ENCODE measurements around the gene HMGCS1. TPM values are rescaled to one million over a fixed set of nuclear protein-coding genes. Genes with fewer than 3 reads are reported as not detected.
"Not testable (repeated sequence)": the region's sequence is repeated elsewhere in the genome, so short reads cannot be mapped to it uniquely, and the experiment has no call there.

Gene HMGCS1
- 100 to 1,000 TPM; 153 to 377 TPM for total RNA-seq
- long read RNA-seq, partial matches to known transcripts: 5 of 43 reads
- long read RNA-seq, other reads (novel, unspliced or antisense): 31 of 43 reads

DNA sequence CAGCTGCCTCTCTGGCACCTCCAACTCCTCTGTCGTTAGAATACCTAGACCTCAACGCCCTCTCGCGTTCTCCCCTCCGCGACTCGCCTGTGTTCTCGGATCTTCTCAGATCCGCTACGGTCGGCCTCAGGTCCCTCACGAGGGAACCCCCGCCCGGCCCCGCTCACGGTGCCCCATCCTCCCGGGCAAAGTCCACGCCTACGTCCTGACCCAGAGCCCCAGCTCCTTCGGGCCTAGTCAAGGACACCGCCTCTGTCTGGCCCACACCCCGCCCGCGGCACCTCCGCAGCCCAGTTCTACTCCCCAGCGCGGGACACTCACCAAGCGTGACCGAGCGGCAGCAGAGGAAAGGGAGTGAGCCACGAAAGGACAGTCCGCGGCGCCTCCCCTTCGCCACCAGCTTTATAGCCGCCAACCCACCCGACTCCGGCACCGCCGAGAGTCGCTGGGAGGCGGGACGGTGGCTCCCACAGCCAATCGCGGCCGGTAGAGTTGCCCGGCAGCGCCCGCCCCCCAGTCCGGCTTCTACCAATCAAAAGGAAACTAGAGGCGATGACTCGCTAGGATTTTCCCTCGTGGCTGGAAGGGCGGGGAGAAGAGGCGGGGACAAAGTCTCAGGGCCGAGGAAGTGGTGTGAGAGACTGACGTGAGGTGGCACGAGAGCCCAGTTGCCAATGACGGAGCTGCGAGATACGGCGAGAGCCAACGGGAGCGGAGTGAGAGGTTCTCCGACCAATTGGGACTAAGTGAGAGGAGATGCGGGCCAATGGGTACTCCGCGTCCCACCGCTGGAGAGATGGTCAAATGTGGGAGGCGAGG lies at the start of gene HMGCS1:
HMGCS1 (minus strand) TSS at position 378 of the 819 bp plus-strand sequence. CDS start 14,447 bp downstream, outside the sequence.
- ATAC-seq: peak; percentile 91
- intact Hi-C loops (cut with DNase I, micrococcal nuclease): loop anchor here in 1 of 2 donors (10.0 kb wide), 1 partner anchor 172 kb away; the partner anchor contains the start of gene TMEM267
- peak; percentile 98 to 99 for DNase-seq

DNA sequence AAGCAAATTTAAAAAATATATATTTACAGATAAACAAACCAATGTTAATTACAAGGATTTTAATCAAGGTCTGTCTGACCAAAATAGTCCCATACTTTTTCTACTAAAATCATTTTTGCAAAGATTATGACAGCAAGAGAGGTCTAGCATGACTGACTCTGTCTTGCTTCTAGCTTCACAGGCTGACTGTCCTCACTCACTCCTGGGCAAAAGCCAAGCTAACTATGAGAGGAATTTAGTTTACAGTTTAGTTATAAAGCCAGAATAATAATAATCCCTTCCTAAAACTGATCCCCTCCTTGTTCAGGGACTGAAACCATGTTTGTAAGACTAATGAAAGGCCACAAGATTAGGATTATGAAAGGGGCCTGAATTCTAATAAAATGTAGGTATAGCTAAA lies 45.5 kb upstream of the HMGCS1 start:
- DNase-seq (no peak), ATAC-seq (no peak)
- intact Hi-C loops (cut with DNase I, micrococcal nuclease): no loop called here

DNA sequence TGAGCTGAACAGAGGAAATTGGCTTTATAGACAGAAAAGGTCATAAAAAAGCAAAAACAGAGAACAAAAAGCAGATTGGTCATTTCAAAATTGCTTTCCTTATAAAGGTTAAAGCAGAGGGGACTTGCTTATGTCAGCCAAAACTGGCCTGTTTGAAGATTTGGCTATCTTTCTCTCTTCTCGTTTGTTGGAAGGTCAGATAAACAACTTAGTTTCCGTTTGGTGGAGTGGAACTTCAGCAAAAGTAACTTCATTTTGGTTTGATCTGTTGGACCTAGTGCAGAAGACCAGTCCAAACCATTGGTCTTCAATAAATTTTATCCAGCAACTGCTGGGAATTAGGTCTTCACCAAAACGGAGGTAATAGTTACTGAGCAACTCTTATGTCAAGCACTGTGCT lies 45.1 kb upstream of the HMGCS1 start:
- ATAC-seq (no peak), DNase-seq (no peak)
- intact Hi-C loops (cut with DNase I, micrococcal nuclease): no loop called here

DNA sequence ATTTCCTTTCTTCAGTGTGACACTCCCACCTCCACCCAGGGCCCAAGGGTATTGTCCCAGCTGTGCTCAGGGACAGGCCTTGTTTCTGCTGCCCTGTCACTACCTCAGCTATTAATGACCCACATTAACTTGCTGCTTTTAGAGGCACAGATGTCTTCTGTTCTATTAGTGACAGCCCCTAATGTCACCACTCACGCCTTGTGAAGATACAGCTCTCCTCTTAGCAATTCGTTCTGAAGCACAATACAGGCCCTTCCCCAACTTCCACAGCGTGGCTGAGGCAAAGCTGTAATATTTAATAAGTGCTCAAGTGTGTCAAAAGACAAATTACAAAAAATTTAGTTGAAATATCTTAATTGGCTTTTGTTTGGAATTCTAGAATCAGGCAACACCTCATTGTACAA lies 44.7 kb upstream of the HMGCS1 start:
- no peak for DNase-seq
- ATAC-seq: no peak
- intact Hi-C loops (cut with DNase I, micrococcal nuclease): no loop called here

DNA sequence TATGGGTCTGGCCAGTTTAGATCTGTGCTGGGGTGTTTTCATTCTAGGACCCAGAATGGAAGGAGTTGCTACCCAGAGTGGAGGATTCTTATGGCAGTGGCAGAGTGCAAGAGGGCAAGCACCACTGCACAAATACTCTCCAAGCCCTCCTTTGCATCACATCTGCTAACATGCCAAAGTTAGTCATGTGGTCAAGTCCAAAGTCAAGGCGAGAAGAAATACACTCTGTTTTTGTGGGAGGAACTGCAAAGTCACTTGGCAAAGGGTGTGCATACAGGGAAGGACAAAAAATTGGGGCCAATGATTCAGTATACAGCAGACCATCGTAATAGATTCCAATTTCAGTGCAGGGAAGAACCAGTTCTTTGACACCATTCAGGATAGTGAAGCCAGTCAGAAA lies 43.9 kb upstream of the HMGCS1 start:
- DNase-seq (no peak), ATAC-seq (no peak)
- intact Hi-C loops (cut with DNase I, micrococcal nuclease): no loop called here

DNA sequence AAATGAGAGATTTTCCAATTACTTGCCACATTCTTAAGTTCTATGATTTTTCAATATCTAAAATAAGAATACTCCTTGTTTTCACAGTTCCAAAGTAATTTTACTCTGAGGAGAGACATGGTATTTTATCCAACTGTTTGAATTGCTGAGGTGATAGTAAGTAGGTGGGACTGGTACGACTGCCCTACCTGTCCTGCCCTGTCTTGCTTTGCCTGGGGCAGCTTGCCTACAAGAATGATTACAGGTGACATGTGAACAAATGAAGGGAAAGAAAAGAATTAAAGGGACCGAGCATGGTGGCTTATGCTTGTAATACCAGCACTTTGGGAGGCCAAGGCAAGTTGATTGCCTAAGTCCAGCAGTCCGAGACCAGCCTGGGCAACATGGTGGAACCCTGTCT lies 41.6 kb upstream of the HMGCS1 start:
- no peak for ATAC-seq
- intact Hi-C loops (cut with DNase I, micrococcal nuclease): no loop called here
- no peak for DNase-seq

DNA sequence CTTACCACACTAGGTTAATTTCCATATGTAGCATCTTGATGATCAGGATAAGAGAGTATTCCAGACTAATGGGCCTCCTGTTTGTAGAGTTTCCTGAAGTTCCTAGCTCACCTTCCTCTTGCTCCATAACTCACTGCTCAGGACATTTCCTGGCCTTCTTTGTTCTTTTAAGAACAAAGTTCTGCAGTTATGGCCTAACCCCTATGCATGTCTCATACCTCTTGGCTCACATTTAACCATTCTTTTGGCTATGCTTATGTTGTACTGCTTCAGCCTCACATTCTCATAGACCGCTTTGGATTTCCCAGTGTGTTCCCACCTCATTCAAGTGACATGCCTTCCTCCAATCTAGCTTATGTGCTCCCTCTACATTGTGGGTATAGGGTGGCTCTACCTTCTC lies 40.5 kb upstream of the HMGCS1 start:
- DNase-seq (no peak), ATAC-seq (no peak)
- intact Hi-C loops (cut with DNase I, micrococcal nuclease): no loop called here

DNA sequence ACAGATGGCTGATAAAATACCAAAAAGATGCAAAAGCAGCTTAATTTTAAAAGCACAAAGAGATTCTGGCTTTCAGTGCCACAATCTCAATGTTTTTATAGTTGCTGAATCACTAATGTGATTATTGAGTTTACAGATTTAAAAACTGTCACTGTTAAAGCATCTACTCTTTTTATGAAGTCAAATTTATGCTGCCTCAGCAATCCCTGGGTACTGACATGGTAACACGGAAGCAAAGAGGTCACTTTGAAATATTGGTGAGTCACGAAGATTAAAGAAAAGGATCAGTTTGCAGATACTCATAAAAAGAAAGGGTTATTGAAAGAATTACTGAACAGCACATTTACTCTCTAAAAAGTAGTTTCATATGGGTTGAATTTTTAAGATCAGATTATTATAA lies 39.7 kb upstream of the HMGCS1 start:
- intact Hi-C loops (cut with DNase I, micrococcal nuclease): no loop called here
- DNase-seq: no peak
- no peak for ATAC-seq

DNA sequence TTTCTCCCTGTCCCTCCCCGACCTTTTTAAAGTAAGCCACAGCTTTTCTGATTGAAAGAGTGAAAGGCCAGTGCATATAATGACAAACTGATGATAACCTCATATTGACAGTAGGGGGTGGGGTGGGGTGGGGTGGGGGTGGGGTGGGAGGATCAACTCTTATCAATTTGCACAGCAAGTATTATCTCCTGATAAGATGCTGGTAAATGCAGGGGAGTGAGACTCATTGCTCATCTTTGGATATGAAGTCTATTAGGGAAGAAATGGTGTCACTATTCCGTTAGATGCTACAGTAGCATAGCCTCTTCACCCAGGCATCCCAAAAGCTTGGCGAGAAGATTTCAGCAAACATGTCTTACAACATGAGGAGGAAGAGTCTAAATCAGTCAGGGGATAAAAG lies 38.9 kb upstream of the HMGCS1 start:
- intact Hi-C loops (cut with DNase I, micrococcal nuclease): no loop called here
- DNase-seq (no peak), ATAC-seq (no peak)

DNA sequence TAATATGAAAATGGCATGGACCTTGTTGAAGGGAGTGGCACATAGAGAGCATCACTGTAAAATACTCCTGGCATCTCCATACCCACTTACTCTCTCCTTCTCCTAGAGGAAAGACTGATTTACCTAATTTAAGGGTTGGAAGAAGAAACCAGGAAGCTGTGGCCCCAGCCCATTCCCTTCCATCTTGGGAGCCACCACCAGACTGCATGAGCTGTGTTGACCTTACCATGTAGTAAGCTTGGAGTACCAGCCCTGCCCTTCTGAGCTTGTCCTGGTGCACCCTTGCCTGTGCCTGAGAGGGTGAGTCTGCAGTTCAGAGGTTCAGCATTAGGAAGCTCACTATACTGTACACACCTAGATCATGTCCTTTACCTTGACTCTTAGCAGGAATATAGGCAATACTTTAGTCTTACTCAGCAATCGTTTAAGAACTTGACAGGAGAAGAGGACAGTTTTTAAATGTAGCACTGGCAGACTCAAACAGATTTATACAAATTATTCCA lies 35.7 kb upstream of the HMGCS1 start:
- ATAC-seq (no peak), DNase-seq (no peak)
- intact Hi-C loops (cut with DNase I, micrococcal nuclease): no loop called here

DNA sequence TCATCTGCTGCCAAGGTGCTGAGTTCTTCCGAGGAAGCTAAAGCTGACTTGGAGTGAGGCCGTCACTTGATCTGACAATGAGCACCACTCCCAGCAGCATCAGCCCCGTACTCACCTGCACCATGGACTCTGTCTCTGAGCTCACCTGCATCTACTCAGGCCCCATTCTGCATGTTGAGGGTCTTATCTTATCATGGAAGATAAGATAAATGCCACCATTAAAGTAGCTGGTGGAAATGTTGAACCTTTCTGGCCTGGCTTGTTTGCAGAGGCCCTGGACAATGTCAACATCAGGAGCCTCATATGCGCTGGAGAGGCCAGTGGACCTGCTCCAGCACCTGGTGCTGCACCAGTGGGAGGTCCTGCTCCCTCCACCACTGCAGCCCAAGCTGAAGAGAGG lies 35.0 kb upstream of the HMGCS1 start:
- ATAC-seq (no peak), DNase-seq (no peak)
- intact Hi-C loops (cut with DNase I, micrococcal nuclease): no loop called here

DNA sequence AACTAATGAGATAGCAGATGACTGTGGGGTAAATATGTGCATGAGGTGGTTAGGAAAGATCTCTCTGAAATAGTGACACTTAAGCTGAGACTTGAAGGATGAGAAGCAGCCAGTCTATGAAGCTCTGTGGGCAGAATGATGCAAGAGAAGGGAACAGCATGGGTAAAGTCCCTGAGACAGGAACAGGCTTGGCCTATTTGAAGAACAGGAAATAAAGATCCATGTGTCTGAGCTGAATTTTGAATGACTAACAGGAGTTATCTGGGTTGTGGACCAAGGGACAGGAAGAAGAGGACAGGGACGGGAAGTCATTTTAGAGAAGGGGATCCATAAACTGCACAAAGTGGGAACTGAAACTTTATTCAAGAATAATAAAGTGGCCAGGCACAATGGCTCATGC lies 25.6 kb upstream of the HMGCS1 start:
- DNase-seq: no peak
- intact Hi-C loops (cut with DNase I, micrococcal nuclease): no loop called here
- no peak for ATAC-seq

DNA sequence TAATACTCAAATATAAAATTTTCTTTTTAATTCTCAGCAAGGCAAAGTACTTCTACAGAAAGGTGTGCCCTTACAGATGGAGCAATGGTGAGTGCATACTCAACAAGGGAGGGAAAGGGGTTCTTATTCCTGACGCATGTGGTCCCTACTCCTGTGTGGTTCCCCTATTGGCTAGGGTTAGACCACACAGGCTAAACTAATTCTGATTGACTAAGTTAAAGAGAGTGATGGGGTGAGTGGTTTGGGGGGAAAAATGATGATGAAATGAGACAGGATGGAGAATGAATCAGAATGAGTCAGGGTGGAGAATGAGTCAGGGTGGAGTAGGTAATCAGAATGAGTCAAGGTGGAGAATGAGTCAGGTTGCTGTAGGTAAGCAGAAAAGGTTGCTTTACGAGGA lies 22.9 kb upstream of the HMGCS1 start:
- ATAC-seq: no peak
- no peak for DNase-seq
- intact Hi-C loops (cut with DNase I, micrococcal nuclease): no loop called here

DNA sequence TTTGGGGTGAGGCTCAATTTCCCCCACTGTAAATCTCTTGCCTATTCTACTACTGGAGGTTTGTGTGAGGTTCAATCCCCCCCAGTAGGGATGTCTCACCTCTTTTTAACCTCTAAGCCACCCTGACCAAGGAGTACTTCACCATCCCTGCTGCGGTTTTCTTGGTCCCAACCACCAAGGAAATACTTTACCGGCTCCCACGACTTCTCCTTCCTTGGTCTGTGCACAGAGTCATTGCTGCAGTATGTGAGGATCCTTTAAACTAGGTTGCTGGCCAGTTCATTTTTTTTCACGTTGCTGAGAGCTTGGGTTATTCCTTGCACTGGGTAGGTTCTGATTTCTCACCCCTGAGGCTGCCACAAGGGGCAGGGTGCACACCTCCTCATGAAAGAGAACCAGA lies 22.5 kb upstream of the HMGCS1 start:
- intact Hi-C loops (cut with DNase I, micrococcal nuclease): no loop called here
- ATAC-seq (no peak), DNase-seq (no peak)

DNA sequence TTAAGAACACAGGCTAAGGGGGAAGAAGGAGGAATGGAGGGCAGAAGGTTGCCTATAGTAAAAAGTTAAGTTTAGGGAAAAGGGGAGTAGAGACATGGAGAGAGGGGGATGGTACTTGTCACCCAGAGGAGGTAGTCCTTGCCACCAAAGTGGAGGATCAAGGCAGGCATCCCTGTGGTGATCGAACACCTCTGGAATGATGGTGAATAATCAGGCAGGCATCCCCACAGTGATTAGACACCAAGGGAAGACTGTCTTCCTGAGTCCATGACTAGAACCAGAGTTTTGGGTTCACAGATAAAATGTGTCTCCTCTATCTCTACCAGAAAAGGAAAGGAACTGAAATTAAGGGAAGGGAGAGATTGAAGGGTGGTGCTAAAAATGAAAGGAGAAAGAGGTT lies 19.2 kb upstream of the HMGCS1 start:
- no peak for ATAC-seq
- no peak for DNase-seq
- intact Hi-C loops (cut with DNase I, micrococcal nuclease): no loop called here

DNA sequence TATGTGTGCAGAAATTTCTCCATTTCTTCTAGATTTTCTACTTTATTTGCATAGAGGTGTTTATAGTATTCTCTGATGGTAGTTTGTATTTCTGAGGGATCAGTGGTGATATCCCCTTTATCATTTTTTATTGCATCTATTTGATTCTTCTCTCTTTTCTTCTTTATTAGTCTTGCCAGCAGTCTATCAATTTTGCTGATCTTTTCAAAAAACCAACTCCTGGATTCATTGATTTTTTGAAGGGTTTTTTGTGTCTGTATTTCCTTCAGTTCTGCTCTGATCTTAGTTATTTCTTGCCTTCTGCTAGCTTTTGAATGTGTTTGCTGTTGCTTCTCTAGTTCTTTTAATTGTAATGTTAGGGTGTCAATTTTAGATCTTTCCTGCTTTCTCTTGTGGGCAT lies 12.4 kb upstream of the HMGCS1 start:
- ATAC-seq; intact Hi-C loops (cut with DNase I, micrococcal nuclease); DNase-seq: not testable (repeated sequence)

DNA sequence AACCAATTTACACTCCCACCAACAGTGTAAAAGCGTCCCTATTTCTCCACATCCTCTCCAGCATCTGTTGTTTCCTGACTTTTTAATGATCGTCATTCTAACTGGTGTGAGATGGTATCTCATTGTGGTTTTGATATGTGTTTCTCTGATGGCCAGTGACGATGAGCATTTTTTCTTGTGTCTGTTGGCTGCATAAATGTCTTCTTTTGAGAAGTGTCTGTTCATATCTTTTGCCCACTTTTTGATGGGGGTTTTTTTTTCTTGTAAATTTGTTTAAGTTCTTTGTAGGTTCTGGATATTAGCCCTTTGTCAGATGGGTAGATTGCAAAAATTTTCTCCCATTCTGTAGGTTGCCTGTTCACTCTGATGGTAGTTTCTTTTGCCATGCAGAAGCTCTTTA lies 10.3 kb upstream of the HMGCS1 start:
- intact Hi-C loops (cut with DNase I, micrococcal nuclease); DNase-seq; ATAC-seq: not testable (repeated sequence)

DNA sequence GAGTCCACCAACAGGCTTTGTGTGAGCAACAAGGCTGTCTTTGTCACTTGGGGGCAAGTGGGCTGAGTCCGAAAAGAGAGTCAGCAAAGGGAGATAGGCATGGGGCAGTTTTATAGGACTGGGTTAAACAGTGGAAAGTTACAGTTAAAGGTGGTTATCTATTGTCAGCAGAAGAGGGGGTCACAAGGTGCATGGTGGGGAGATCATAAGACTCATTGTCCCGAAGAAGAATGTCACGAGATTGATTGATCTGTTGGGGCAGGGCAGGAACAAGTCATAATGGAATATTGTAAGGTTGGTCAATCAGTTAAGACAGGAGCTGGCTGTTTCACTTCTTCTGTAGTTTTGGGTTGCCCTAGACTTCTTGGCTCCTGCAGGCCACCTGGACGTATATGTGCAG lies 7.6 kb upstream of the HMGCS1 start:
- DNase-seq: no peak
- ATAC-seq: no peak
- intact Hi-C loops (cut with DNase I, micrococcal nuclease): no loop called here

DNA sequence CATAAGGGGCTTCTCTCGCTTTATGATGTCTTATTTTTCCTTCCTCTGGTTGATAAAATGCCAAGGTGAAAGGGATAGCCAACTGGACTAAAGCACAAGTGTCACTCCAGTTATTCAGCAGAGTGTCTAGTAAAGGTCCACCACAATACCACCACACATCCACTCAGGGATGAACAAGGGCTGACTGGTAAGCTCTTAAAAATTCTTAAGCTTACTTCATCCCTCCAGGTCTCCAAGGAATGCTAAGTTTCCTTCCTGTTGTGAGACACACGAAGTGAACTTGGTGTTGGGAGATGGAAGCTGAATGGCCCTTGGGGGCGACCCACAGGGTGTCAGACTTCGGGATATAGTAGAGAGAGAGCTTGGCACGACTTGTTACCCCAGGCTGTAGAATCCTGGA lies 3.2 kb upstream of the HMGCS1 start:
- intact Hi-C loops (cut with DNase I, micrococcal nuclease): loop anchor here in 1 of 2 donors (10.0 kb wide), 1 partner anchor 168 kb away; the partner anchor contains the start of gene TMEM267
- ATAC-seq: no peak
- no peak for DNase-seq

DNA sequence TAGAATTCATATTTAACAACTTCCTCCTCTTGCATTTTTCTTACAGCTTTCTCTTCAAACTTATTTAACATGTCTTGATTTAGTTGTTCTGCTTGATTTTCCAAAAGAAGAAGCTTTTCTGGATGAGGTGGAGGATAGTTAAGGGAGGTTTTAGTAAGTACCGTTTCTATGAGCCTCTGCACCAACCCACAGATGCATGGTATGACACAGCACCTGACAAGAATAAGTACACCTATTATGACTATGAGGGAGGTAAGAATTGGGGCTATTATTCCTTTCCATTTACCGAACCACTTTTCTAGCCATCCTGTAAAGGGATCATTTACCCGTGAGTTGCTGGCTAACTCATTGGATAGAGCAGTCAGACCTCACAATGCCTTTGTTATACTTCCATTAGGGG lies 2.5 kb upstream of the HMGCS1 start:
- intact Hi-C loops (cut with DNase I, micrococcal nuclease): loop anchor here in 1 of 2 donors (10.0 kb wide), 1 partner anchor 169 kb away; the partner anchor contains the start of gene TMEM267
- ATAC-seq (no peak), DNase-seq (no peak)

All from left colon (tissue), 2 donors.